SK-N-SH treated with all-trans-retinoic acid at 6 μM for 48 hours (cell line): ENCODE results near the gene DDX42.

ENCODE experiments used
- ARNTL ChIP-seq: fragments of 450-650 bp; formaldehyde crosslinking; IDR thresholded peaks from 2 replicates; pipeline ENCODE4 v1.5.0; 2020; ENCODE audit warnings: low read depth, mild to moderate bottlenecking, moderate library complexity, borderline replicate concordance
- CSDC2 ChIP-seq: fragments of 250-450 bp; sonication (Bioruptor Pico); IDR thresholded peaks from 2 replicates; pipeline ENCODE4 v1.5.0; 2020; ENCODE audit warnings: mild to moderate bottlenecking, moderate library complexity
- ESRRG ChIP-seq: fragments of 250-450 bp; sonication (Bioruptor Pico); IDR thresholded peaks from 2 replicates; pipeline ENCODE4 v1.6.1; 2021; ENCODE audit warnings: mild to moderate bottlenecking
- POU6F1 ChIP-seq: fragments of 250-450 bp; sonication (Bioruptor Pico); IDR thresholded peaks from 2 replicates; pipeline ENCODE4 v1.8.0; 2021; ENCODE audit warnings: low read depth, mild to moderate bottlenecking, moderate library complexity, borderline replicate concordance
- RARB ChIP-seq: fragments of 250-450 bp; sonication (Bioruptor Pico); IDR thresholded peaks from 2 replicates; pipeline ENCODE4 v1.8.0; 2021; ENCODE audit warnings: mild to moderate bottlenecking, moderate library complexity
- SNAI2 ChIP-seq: fragments of 250-450 bp; sonication (Bioruptor Pico); IDR thresholded peaks from 2 replicates; pipeline ENCODE4 v1.5.0; 2020; ENCODE audit warnings: mild to moderate bottlenecking, moderate library complexity
- ZFP3 ChIP-seq: fragments of 250-450 bp; sonication (Bioruptor Pico); IDR thresholded peaks from 2 replicates; pipeline ENCODE4 v1.5.0; 2020; ENCODE audit warnings: mild to moderate bottlenecking, moderate library complexity

GRCh38 chr17:63816669-63817068 lies 42.7 kb downstream of the DDX42 start:
- TF ChIP-seq POU6F1: no peak
- TF ChIP-seq SNAI2 (CRISPR knock-in tag): no peak
- no peak for TF ChIP-seq ESRRG
- TF ChIP-seq ARNTL: no peak
- no peak for TF ChIP-seq RARB (CRISPR knock-in tag)
- TF ChIP-seq ZFP3 (CRISPR knock-in tag): no peak
- no peak for TF ChIP-seq CSDC2
